Measurements from ENCODE around the gene TOP2A. TPM values are rescaled to one million over a fixed set of nuclear protein-coding genes. Genes with fewer than 3 reads are reported as not detected.

Gene TOP2A
- total RNA-seq, 4 donors from 2014 or later = 0.26 to 145 (median 1.9) TPM; not detected in 1

DNA sequence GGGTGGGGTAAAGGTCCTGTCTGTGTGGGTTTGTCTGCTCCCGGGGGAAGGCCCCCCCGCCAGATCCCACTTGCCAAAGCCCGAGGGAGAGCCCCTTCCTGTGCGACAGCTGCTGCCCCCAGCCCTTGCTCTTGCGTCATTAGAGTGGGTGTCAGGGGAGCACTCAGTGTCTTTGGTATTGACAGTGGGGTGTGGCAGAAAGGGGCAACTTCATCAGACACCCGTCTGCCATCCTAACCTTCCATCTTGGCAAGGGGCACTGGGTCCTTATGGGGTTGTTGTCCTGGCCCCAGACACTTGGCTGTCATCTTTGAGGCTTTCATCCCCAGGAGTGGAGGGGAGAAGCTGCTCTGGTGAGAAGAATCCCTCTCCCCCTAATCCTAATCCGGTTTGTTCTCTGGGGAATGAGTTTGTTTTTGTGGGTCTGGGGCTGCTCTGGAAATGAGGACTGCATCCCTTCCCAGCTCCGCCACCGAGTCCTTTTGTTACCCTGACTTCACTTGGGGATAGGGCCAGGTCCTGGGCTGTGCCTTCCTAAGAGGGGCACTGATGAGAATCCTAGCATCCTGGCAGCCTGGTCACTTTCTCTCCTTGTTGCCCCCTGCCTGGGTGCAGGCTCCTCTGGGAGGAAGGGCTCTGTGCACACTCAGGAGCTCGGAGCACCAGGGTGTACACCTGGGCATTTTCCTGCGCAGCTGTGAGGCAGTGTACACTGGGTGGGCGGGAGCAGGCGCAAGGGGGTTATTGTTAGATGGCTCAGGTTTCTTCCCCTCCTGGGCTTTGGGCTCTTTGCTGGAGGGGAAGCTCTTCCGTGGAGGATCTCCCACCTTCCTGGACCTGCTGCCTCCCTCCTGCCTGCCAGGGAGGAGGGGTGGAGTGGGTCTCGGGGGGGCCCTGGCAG lies 74.2 kb downstream of the TOP2A start:
- Histone ChIP-seq H3K27ac (peak overlapping the region; percentile 89 to 95), H3K9me3 (no peaks in the 10 kb centered on the region), H3K27me3 (no peaks in the 10 kb centered on the region), H3K36me3 (no peaks in the 10 kb centered on the region), H3K4me1 (peaks cover 23 to 49% of the 10 kb centered on the region in 2 donors), H3K4me3 (peak overlapping the region; percentile 59 to 93)
- intact Hi-C loops (cut with DNase I; ENCODE audit: low total_unique reads) = no loop called here
- DNase-seq = peak in 1 of 2 donors; percentile 49
- TF ChIP-seq POLR2A (IDR thresholded peaks at IDR 0.05) = no peak
- TF ChIP-seq, protein P1, sequence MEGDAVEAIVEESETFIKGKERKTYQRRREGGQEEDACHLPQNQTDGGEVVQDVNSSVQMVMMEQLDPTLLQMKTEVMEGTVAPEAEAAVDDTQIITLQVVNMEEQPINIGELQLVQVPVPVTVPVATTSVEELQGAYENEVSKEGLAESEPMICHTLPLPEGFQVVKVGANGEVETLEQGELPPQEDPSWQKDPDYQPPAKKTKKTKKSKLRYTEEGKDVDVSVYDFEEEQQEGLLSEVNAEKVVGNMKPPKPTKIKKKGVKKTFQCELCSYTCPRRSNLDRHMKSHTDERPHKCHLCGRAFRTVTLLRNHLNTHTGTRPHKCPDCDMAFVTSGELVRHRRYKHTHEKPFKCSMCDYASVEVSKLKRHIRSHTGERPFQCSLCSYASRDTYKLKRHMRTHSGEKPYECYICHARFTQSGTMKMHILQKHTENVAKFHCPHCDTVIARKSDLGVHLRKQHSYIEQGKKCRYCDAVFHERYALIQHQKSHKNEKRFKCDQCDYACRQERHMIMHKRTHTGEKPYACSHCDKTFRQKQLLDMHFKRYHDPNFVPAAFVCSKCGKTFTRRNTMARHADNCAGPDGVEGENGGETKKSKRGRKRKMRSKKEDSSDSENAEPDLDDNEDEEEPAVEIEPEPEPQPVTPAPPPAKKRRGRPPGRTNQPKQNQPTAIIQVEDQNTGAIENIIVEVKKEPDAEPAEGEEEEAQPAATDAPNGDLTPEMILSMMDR (IDR thresholded peaks at IDR 0.05) = no peak

GRCh38 chr17:40342504-40343218 lies 75.0 kb downstream of the TOP2A start:
- no peak for TF ChIP-seq POLR2A (IDR thresholded peaks at IDR 0.05)
- Histone ChIP-seq H3K4me1 (peaks cover 15 to 41% of the 10 kb centered on the region in 2 donors), H3K36me3 (no peaks in the 10 kb centered on the region), H3K27me3 (no peaks in the 10 kb centered on the region), H3K27ac (peak overlapping the region; percentile 89 to 95), H3K9me3 (no peaks in the 10 kb centered on the region), H3K4me3 (peak overlapping the region; percentile 59 to 93)
- intact Hi-C loops (cut with DNase I; ENCODE audit: low total_unique reads) = no loop called here
- DNase-seq = peak in 1 of 2 donors; percentile 31

GRCh38 chr17:40341808-40342503 lies 75.7 kb downstream of the TOP2A start:
- intact Hi-C loops (cut with DNase I; ENCODE audit: low total_unique reads) = no loop called here
- TF ChIP-seq POLR2A (IDR thresholded peaks at IDR 0.05) = peak in 1 of 2 donors; percentile 33
- TF ChIP-seq, protein P1 (IDR thresholded peaks at IDR 0.05) = no peak
- peak; percentile 83 for DNase-seq
- Histone ChIP-seq H3K4me1 (peaks cover 9 to 34% of the 10 kb centered on the region in 2 donors), H3K27me3 (no peaks in the 10 kb centered on the region), H3K4me3 (peak overlapping the region; percentile 59 to 93), H3K9me3 (no peaks in the 10 kb centered on the region), H3K36me3 (no peaks in the 10 kb centered on the region), H3K27ac (peak overlapping the region; percentile 89 to 95)

GRCh38 chr17:40340880-40341807 lies 76.6 kb downstream of the TOP2A start:
- Histone ChIP-seq H3K27me3 (no peaks in the 10 kb centered on the region), H3K27ac (peak overlapping the region; percentile 89 to 95), H3K4me3 (peak overlapping the region; percentile 59 to 93), H3K36me3 (no peaks in the 10 kb centered on the region), H3K4me1 (peaks cover 1 to 29% of the 10 kb centered on the region in 2 donors), H3K9me3 (no peaks in the 10 kb centered on the region)
- peak; percentile 54 to 81 for TF ChIP-seq POLR2A (IDR thresholded peaks at IDR 0.05)
- TF ChIP-seq, protein P1 (IDR thresholded peaks at IDR 0.05) = peak in 2 of 4 experiments; percentile 5 to 28
- intact Hi-C loops (cut with DNase I; ENCODE audit: low total_unique reads) = no loop called here
- DNase-seq = peak; percentile 89
